Measurements from ENCODE around the gene CHD6.

GRCh38 chr20:41358230-41358629, 259.9 kb downstream of the CHD6 start:
- TF ChIP-seq CTCF (IDR thresholded peaks at IDR 0.05) = no peak
- TF ChIP-seq POLR2AphosphoS5 (IDR thresholded peaks at IDR 0.05) = no peak
- TF ChIP-seq POLR2A (IDR thresholded peaks at IDR 0.05) = no peak

Measured in upper lobe of left lung (tissue), 4 donors.